ENCODE data around the gene RALGPS2. TPM values are rescaled to one million over a fixed set of nuclear protein-coding genes. Genes with fewer than 3 reads are reported as not detected.

RALGPS2 gene
- total RNA-seq (2013), result 8.5 TPM
- 1 to 10 TPM; 2.0 to 4.2 (median 2.3) TPM for polyA plus RNA-seq
- polyA minus RNA-seq, result 3.0 and 4.5 TPM in 2 replicates
- total RNA-seq, result 5.4 to 19.5 (median 15.1) reads per million in 11 experiments

GRCh38 chr1:178724728-178725465, at the start of gene RALGPS2:
RALGPS2 (plus strand) TSS chr1:178725244; CDS start chr1:178776765, 51,521 bp downstream.
- 1% methylated on average over 85 of the region's 90 CpGs for WGBS (ENCODE audit: insufficient coverage)
- Histone ChIP-seq H3K9ac (ENCODE audit: insufficient read depth, low read length, poor library complexity, severe bottlenecking) (peak within 1 kb of the TSS; percentile 77), H3K27ac (ENCODE audit: low read depth in 1 of 2, low read length in 2 of 2) (peak within 1 kb of the TSS in 1 of 2 donors; percentile 70)

GRCh38 chr1:178679237-178679636, 45.8 kb upstream of the RALGPS2 start:
- Mint-ChIP-seq H3K9me3 (peaks cover 0 to 12% (median 4%) of the 10 kb centered on the region in 7 donors), H3K4me1 (no peaks in the 10 kb centered on the region), H3K4me3 (no peak overlapping the region), H3K36me3 (no peaks in the 10 kb centered on the region), H3K27ac (no peak overlapping the region), H3K27me3 (ENCODE audit: low read depth in 3 of 3) (peaks cover 1 to 6% (median 3%) of the 10 kb centered on the region in 3 donors)
- Histone ChIP-seq H3K27me3 (ENCODE audit: control insufficient read depth in 2 of 2, insufficient read depth in 2 of 2, low read length in 2 of 2) (no peaks in the 10 kb centered on the region), H4K20me1 (ENCODE audit: insufficient read depth, low read length) (no peaks in the 10 kb centered on the region), H3K4me1 (ENCODE audit: control insufficient read depth in 1 of 2, insufficient read depth in 2 of 2, low read length in 2 of 2) (no peaks in the 10 kb centered on the region), H3K27ac (ENCODE audit: low read depth in 1 of 2, low read length in 2 of 2) (no peak overlapping the region), H3K4me3 (replicated peaks in 1 of 3; ENCODE audit: low read depth in 2 of 3, low read length in 3 of 3) (no peak overlapping the region), H3K4me2 (replicated peaks; ENCODE audit: extremely low read depth, low read length, poor library complexity, severe bottlenecking) (no peak overlapping the region), H3K9me3 (replicated peaks in 1 of 2; ENCODE audit: control insufficient read depth in 1 of 2, insufficient read depth in 1 of 2, low read length in 2 of 2) (no peaks in the 10 kb centered on the region), H3K9ac (ENCODE audit: insufficient read depth, low read length, poor library complexity, severe bottlenecking) (no peak overlapping the region), H3K79me2 (ENCODE audit: insufficient read depth, low read length) (no peaks in the 10 kb centered on the region), H3K36me3 (replicated peaks in 1 of 2; ENCODE audit: control insufficient read depth in 1 of 2, insufficient read depth in 2 of 2, low read length in 2 of 2) (no peaks in the 10 kb centered on the region), H2AFZ (ENCODE audit: insufficient read depth, low read depth, low read length, poor library complexity, severe bottlenecking) (no peak overlapping the region)
- no peak for TF ChIP-seq CTCF (IDR thresholded peaks at IDR 0.05)
- DNase-seq, result no peak
- WGBS (ENCODE audit: insufficient coverage), result 100% methylated on average over 2 of the region's 2 CpGs
- intact Hi-C loops (cut with micrococcal nuclease), result no loop called here

More at GRCh38 chr1:178724728-178725465, at the start of gene RALGPS2:
- DNase-seq, result peak; percentile 50 to 59 (median 54)
- H3K4me2 ChIP-seq (replicated peaks; ENCODE audit: extremely low read depth, low read length, poor library complexity, severe bottlenecking), result peak within 1 kb of the TSS; percentile 99
- intact Hi-C loops (cut with micrococcal nuclease), result no loop called here
- Mint-ChIP-seq H3K4me1 (peaks cover 10% of the 10 kb centered on the region), H3K9me3 (peaks cover 0 to 2% (median 0%) of the 10 kb centered on the region in 7 donors), H3K27ac (peak within 1 kb of the TSS in 5 of 7 donors; percentile 81 to 86 (median 82)), H3K27me3 (ENCODE audit: low read depth in 3 of 3) (peaks cover 0 to 4% (median 2%) of the 10 kb centered on the region in 3 donors), H3K36me3 (no peaks in the 10 kb centered on the region), H3K4me3 (peak within 1 kb of the TSS; percentile 89 to 92)
- no peaks in the 10 kb centered on the region for H3K79me2 ChIP-seq (ENCODE audit: insufficient read depth, low read length)
- H2AFZ ChIP-seq (ENCODE audit: insufficient read depth, low read depth, low read length, poor library complexity, severe bottlenecking), result peak within 1 kb of the TSS; percentile 95
- no peaks in the 10 kb centered on the region for H3K9me3 ChIP-seq (replicated peaks in 1 of 2; ENCODE audit: control insufficient read depth in 1 of 2, insufficient read depth in 1 of 2, low read length in 2 of 2)
- H3K4me1 ChIP-seq (ENCODE audit: control insufficient read depth in 1 of 2, insufficient read depth in 2 of 2, low read length in 2 of 2), result peaks cover 8 to 15% of the 10 kb centered on the region in 2 donors
- no peak for TF ChIP-seq CTCF (IDR thresholded peaks at IDR 0.05)
- H4K20me1 ChIP-seq (ENCODE audit: insufficient read depth, low read length), result no peaks in the 10 kb centered on the region
- no peaks in the 10 kb centered on the region for H3K27me3 ChIP-seq (ENCODE audit: control insufficient read depth in 2 of 2, insufficient read depth in 2 of 2, low read length in 2 of 2)
- peak within 1 kb of the TSS; percentile 80 to 97 (median 89) for H3K4me3 ChIP-seq (replicated peaks in 1 of 3; ENCODE audit: low read depth in 2 of 3, low read length in 3 of 3)
- no peaks in the 10 kb centered on the region for H3K36me3 ChIP-seq (replicated peaks in 1 of 2; ENCODE audit: control insufficient read depth in 1 of 2, insufficient read depth in 2 of 2, low read length in 2 of 2)
